HG03025 (cell line): Measurements from ENCODE around the gene FAM131A.

ENCODE experiments used
- ATAC-seq: cut with Tn5 transposase; IDR thresholded peaks from one replicate; pipeline ENCODE4 v1.9.1; 2021; ENCODE audit warnings: mild to moderate bottlenecking, moderate library complexity; ENCODE audit not compliant: unreplicated experiment, low FRiP score

Gene FAM131A

DNA sequence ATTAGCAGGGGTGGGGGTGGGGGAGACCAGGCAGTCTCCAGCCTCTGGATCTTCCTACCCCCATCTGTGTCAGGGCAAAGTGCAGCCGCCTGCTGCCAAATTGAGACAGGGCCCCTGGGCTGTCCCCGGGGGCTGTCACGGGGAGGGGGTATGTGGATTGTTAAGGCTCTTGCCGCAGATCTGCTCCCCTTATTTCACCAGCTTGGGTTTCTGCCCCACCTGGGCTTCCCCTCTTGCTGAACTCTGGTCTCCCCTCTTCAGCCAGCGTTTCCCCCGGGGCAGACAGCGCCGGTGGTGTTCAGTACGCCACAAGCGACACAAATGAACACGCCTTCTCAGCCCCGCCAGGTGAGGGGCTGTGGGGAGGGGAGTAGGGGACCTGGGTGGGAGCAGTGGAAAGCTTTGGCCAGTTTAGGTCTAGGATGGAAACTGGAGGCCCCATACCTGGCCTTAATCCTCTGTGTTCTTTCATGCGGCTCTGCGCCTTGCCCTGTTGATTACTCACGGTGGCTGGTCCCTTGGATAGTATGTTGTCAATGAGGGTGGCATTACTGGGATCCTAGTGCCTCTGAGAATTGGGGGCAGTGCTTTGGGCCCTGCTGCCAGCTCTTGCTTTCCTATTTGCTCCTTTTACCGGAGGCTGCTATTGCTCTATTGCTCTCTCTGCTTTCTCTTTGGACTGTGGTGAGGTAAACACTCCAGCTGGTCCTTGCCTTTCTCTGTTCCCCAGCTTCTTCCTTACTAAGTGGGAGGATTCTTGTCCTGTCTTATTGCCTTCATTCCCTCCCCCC lies 21.3 kb upstream of the FAM131A start:
- no peak for ATAC-seq

DNA sequence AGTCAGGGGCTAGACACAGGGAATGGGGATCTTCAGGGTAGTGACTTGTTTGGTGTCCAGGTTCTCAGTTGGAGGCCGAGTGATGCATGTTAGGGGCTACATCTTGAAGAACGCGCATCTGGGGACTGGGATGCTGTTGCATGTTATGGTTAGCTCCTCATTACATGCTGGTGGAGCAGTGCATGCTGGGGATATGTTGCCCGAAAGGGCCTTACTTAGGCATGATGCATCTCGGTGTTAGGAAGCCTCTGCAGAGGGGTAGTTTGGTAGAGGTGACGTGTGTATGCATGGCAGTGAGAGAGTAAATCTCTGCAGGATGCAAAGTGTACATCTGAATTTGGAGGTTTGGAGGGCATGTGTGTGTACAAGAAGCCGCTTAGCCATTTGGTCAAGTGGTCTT lies 20.6 kb upstream of the FAM131A start:
- ATAC-seq, result no peak

DNA sequence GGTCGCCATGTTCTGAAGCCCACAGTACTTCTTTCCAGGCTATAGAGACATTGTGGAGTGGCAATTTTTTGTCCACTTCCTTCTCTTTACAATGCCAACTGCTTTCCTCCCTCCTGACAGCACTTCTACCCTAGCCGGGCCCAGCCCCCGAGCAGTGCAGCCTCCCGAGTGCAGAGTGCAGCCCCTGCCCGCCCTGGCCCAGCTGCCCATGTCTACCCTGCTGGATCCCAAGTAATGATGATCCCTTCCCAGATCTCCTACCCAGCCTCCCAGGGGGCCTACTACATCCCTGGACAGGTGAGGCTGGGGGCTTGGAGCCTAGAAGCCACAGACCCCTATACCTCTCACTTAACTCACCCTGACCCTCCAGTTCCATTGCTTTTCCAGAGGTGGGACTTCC lies 20.2 kb upstream of the FAM131A start:
- no peak for ATAC-seq

DNA sequence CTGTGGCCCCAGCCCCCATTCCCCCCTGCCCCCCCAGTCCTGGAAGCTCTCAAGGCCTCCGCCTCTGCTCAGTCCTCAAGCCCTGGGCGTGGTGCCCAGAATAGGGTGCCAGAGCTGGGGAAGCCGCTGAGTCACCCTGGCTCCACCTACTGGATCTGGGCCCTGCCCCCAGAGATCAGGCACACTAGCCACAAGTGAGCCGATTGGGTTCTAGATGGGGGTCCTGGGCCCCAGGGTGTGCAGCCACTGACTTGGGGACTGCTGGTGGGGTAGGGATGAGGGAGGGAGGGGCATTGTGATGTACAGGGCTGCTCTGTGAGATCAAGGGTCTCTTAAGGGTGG lies 17.3 kb upstream of the FAM131A start:
- ATAC-seq, result no peak

DNA sequence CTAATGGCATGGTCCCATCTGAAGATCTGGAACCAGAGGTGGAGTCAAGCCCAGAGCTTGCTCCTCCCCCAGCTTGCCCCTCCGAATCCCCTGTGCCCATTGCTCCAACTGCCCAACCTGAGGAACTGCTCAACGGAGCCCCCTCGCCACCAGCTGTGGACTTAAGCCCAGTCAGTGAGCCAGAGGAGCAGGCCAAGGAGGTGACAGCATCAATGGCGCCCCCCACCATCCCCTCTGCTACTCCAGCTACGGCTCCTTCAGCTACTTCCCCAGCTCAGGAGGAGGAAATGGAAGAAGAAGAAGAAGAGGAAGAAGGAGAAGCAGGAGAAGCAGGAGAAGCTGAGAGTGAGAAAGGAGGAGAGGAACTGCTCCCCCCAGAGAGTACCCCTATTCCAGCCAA lies 15.7 kb upstream of the FAM131A start:
- no peak for ATAC-seq

DNA sequence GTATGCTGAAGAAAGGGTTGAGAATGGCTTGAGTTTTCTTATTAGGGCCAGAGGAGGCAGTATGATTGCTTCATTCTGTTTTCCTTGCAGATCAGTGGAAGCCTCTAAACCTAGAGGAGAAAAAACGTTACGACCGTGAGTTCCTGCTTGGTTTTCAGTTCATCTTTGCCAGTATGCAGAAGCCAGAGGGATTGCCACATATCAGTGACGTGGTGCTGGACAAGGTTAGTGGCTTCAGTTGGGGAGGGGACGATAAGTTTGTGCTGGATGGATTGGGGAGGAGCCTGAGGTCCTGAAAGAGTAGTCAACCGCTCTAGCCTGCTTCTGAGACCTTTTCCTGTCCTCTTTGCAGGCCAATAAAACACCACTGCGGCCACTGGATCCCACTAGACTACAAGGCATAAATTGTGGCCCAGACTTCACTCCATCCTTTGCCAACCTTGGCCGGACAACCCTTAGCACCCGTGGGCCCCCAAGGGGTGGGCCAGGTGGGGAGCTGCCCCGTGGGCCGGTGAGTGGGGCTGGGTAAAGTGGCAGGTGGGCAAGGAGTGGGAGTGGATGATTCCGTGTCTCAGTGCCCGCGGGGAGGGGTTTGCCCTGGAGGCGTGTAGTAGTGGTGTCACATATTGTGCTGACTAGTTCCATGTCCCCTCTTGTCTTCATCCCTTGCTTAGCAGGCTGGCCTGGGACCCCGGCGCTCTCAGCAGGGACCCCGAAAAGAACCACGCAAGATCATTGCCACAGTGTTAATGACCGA lies 14.5 kb upstream of the FAM131A start:
- no peak for ATAC-seq

DNA sequence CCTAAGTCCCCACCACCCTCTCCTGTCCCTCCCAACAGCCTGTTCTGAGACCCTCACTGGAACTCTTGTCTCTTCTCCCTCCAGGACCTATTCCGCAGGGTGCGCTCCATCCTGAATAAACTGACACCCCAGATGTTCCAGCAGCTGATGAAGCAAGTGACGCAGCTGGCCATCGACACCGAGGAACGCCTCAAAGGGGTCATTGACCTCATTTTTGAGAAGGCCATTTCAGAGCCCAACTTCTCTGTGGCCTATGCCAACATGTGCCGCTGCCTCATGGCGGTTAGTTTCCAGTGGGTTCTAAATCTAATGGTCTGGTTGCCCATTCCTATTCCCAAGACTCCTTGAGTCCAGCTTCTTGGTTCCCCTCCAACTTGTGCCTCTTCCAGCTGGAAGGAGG lies 13.7 kb upstream of the FAM131A start:
- ATAC-seq, result no peak

DNA sequence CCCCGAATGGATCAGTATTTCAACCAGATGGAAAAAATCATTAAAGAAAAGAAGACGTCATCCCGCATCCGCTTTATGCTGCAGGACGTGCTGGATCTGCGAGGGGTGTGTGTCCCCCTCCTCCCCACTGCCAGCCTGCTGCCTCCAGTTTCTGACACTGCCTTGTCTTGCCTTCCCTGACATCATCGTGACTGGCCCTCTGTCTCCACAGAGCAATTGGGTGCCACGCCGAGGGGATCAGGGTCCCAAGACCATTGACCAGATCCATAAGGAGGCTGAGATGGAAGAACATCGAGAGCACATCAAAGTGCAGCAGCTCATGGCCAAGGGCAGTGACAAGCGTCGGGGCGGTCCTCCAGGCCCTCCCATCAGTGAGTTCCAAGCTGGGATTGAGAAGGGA lies 12.1 kb upstream of the FAM131A start:
- no peak for ATAC-seq

DNA sequence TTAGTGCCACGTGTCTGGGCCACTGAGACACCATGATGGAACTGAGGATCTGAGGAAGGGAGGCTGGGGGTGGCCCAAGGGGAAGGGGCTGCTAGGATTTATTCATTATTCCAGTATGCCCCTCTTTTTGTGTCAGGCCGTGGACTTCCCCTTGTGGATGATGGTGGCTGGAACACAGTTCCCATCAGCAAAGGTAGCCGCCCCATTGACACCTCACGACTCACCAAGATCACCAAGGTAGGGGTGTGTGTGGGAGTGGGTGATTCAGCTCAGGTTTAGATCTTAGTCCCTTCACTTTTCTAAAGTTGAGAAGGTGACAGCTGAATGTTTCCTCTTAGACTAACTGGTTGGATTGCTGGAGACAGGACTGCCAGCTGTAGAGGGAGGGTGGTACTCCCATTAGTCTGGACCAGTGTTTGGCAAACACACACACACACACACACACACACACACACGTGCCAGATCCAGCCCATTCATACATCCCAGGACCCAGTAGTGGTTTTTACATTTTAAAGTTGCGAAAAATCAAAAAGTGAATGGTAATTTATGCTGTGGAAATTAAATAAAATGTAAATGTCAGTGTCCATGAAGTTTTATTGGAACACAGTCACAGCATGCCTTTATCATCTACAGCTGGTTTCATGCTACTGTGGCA lies 11.6 kb upstream of the FAM131A start:
- no peak for ATAC-seq

DNA sequence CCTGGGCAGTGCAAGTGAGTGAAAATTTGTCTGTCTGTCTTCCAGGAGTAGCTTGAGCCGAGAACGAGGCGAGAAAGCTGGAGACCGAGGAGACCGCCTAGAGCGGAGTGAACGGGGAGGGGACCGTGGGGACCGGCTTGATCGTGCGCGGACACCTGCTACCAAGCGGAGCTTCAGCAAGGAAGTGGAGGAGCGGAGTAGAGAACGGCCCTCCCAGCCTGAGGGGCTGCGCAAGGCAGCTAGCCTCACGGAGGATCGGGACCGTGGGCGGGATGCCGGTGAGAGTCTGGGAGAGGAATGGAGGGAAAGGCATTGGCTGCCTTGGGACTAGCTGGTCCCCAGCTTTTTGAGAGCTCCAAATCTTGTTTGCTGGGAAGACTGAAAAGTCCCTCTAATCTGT lies 10.2 kb upstream of the FAM131A start:
- no peak for ATAC-seq

DNA sequence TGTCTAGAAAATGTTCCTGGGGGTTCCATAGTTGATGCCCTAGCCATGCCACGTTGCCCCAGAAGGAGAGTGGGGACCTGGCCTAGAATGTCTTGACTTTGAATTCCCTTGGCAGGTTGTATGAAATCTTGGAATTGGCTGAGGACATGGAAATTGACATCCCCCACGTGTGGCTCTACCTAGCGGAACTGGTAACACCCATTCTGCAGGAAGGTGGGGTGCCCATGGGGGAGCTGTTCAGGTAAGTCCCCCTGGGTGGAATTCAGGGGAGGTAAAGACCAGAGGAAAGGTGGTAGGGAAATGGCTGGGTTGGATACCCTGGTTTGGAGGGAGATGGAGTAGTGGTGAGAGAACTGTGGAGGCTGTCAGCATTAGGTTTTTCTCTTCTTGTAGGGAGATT lies 8.9 kb upstream of the FAM131A start:
- no peak for ATAC-seq

DNA sequence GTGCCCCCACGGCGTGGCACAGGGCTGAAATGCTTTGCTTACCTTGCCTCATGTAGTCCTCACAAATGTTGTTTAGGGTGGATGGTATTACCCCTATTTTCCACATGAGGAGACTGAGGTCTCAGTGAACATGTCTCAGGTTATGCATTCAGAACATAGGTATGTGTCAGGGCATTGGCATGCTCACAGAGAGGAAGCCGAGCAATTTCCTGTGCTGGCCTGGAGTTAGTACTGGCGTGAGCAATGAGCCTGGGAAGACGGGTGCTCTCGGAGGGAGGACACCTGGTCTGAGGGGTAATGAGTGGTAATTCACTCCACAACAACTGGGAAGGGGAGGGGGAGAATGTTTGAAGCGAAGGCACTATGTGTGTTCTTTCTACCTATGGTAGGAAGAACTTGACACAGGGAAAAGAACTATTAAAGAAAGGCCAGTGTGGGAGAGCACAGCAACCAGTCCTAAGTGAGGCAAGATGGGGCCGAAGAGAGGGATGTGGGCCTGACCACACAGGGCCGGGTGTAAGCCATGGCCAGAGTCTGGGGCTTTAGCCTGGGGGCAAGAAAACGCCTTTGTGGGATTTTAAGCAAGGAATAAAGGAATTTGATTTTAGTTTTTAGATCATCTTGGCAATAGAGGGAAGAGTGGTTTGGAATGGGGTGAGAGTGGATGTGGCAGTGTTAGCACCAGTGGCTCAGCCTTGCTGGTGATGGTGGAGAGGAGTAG lies 4.9 kb upstream of the FAM131A start:
- ATAC-seq, result no peak

DNA sequence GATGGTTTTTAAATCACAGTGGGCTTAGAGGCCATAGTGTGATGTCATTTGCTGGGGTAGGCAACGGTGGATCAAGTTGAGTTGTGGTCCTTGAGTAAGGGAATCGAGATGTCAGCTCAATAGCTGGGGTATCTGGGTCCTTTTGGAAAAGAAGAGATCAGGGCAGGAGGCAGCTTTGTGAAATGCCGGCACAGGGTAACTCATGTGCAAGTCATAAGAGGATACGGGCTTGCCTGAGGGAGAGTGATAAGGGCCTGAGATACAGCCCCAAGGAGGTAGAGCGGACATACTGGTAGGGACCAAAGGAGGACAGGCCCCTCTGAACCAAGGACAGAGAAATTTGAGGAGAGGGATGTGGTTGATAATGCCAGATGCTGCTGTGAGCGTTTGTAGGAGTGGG lies 4.2 kb upstream of the FAM131A start:
- ATAC-seq, result no peak

DNA sequence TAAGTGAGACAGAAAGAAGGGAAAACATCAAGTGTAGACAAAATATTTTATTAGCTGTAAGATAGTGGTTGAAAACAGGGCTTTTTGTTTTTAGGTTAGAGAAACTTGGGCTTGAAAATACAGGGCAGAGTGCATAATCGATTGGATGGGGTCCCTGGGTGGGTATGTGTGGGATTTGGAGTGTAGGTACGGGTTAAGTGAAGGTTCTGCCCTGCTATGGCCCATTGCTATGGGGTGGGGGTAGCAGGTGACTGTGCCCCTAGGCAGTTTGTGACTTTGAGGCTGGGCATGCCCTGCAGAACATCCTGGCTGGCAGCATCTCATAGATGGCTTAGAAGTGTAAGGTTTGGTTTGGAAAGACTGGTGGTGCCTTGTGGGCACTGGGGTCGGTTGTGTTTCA lies 3.7 kb upstream of the FAM131A start:
- no peak for ATAC-seq

DNA sequence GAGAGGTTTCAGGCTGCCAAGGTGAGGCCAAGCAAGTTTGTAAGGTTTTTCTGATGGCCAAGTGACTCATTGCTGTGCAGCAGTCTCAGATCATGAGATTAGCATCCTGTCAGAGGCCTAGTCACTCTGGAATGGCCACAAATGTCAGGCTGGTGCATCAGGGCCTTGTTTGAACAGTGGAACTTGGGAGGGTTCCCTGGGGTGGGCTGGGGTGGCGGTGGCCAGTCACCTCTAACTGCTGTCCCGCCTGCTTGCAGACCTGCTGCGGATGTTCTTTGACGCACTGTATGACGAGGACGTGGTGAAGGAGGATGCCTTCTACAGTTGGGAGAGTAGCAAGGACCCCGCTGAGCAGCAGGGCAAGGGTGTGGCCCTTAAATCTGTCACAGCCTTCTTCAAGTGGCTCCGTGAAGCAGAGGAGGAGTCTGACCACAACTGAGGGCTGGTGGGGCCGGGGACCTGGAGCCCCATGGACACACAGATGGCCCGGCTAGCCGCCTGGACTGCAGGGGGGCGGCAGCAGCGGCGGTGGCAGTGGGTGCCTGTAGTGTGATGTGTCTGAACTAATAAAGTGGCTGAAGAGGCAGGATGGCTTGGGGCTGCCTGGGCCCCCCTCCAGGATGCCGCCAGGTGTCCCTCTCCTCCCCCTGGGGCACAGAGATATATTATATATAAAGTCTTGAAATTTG lies 2.8 kb upstream of the FAM131A start:
- ATAC-seq, result no peak

DNA sequence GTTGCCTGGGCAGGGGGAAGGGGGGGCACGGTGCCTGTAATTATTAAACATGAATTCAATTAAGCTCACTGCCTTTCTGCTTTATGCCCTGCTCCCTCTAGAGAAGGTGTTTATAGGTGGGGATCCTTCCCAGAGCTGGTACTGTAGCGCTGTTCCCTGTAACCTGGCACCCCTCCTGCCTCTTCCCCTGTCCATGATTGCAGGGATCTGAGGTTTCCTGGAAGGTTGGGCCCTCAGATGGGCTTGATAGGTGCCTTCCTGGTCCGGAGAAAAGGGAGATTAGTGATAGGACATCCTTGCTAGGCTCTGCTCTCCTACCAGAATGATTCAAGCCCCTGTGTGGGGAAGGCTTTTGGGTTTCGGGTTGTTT lies 2.1 kb upstream of the FAM131A start:
- no peak for ATAC-seq

DNA sequence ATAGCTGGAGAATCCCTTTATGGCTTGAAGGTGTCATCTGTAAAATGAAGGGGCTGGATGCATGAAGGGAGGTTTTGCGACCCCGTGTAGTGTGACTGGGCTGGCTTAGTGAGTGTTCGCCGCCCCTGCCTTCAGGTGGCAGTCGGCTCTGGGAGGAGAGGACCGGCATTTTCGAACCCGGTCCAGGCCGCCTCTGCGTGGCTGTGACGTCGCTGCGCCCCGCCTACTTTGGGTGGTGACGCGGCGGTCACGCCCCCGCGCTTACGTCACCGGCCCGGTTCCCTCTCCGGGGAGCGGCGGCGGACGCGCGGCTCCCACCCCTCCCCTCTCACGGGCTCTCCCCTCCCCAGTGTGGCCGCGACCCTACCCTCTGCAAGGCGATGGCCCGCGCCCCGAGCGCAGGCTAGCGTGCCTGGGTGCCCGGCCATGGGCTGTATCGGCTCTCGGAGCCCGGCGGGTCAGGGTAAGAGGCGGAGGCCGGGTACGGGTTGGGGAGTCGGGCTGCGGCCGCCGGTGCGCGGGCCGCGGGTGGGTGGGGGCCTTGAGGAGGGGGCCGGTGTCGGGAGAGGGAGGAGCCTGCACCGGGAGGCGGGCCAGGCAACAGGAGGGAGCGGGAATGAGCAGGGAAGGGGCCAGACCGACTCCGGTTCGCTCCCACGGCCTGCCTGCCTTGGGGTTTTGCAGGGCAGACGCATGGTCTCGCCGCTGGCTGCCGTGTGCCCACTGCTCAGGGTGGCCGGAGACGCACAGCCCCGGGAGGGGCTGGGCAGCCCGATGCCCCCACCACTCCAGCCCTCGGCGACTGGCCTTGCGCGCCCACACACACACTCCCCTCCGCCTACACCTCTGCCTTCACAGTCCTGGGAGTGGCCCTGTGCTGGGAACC lies 1.5 kb upstream of the FAM131A start:
- ATAC-seq, result no peak

DNA sequence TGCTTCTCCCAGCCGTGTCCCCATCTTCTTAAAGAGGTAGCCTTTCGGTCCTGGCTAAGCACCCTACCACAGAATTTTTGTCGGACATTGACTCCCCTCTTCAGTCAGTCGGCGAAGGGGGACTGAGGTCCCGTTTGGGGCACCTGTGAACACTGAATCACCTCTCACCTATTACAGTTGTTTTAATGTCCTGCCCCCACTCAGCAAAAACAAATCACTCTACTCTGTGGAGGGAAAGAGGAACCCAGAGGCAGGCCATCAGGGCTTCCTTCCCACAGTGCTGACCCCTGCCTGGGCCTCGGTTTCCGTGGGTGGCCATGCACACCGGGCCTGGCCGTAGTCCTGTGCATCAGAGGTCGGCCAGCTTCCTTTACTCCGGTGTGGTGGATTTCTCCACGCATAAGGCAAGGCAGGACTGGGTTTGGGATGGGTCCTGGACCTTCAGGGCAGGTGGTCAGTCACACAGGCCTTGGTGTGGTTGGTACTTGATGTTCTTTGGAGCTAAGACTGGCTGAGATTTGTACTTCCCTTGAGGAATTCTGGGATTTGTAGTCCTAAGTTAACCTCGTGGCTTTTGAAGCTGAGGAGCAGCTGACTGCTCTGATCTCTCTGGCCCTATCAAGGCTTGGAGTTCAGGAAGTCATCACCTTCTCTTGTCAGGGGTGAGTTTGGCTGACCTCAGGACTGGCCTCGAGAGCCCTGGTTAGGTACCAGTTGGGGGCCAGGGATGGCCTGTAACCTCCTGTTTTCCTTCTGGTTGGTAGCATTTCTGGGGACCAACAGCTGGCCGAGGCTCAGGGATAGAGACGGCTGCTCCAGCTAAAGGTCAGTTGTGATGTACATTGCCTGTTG lies 627 bp upstream of the FAM131A start:
- no peak for ATAC-seq

DNA sequence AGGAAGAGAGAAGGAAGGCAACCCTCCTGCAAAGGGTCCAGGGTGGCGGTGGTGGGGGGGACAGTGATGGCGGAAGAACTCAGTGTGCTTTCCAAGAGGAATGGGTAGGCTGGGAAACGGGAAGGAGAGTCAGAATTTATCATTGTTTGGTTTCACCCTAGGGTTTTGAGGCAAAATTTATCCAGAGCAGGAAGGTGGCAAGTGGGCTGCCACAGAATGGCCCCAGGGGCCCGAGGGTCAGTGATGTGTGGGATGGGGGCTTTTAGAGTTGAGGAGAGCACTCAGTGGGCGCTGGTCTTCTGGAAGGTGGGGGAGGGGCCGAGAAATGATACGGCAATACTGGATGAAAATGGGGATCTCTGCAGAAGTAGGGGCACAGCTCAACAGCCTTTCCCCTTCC lies 581 bp downstream of the FAM131A start:
- ATAC-seq, result no peak
